Fibroblast of lung (primary cell): ENCODE results near the gene GRIK4. TPM values are rescaled to one million over a fixed set of nuclear protein-coding genes. Genes with fewer than 3 reads are reported as not detected.

ENCODE experiments used
- DNase-seq, 2 donors: peaks; one replicate each; pipeline versions ENCODE4 v3.0.0 to v3.0.0-alpha.2; 2010; ENCODE audit warnings: low read depth in 2 of 2
- H2AFZ ChIP-seq: 2 replicates; pipeline ENCODE4 v1.5.1; 2012; ENCODE audit warnings: low read length, control low read depth, inconsistent platforms
- H3K27ac ChIP-seq: 2 replicates; pipeline ENCODE4 v1.5.1; 2011; ENCODE audit warnings: low read length, control low read depth; ENCODE audit not compliant: insufficient read depth
- H3K27me3 ChIP-seq: 2 replicates; pipeline ENCODE4 v1.5.1; 2011; ENCODE audit warnings: mild to moderate bottlenecking, low read length; ENCODE audit not compliant: control insufficient read depth, insufficient read depth
- H3K36me3 ChIP-seq: 2 replicates; pipeline ENCODE4 v1.5.1; 2011; ENCODE audit warnings: low read length; ENCODE audit not compliant: control insufficient read depth, insufficient read depth
- H3K4me1 ChIP-seq: 2 replicates; pipeline ENCODE4 v1.5.1; 2011; ENCODE audit warnings: low read length; ENCODE audit not compliant: control insufficient read depth, insufficient read depth; ENCODE audit errors: extremely low read depth
- H3K4me2 ChIP-seq: 2 replicates; pipeline ENCODE4 v1.5.1; 2011; ENCODE audit warnings: low read length, control low read depth; ENCODE audit not compliant: insufficient read depth; ENCODE audit errors: extremely low read depth
- H3K4me3 ChIP-seq, 4 experiments: fragments of 200-600 bp in 1 of 4; sonication (generic) in 1 of 4; replicated peaks in 1 of 4; 2 replicates each; pipeline ENCODE4 v1.5.1; 2011 to 2016; ENCODE audit warnings: low read length in 4 of 4, low read depth in 3 of 4, mild to moderate bottlenecking in 3 of 4, control low read depth in 2 of 4, inconsistent platforms in 1 of 4, mixed read lengths in 1 of 4; ENCODE audit not compliant: insufficient read depth in 1 of 4; ENCODE audit errors: control extremely low read depth in 1 of 4
- H3K79me2 ChIP-seq: 2 replicates; pipeline ENCODE4 v1.5.1; 2012; ENCODE audit warnings: mild to moderate bottlenecking, low read length, inconsistent platforms; ENCODE audit not compliant: control insufficient read depth, insufficient read depth
- H3K9ac ChIP-seq: 2 replicates; pipeline ENCODE4 v1.5.1; 2011; ENCODE audit warnings: mild to moderate bottlenecking, low read length, control low read depth; ENCODE audit not compliant: insufficient read depth
- H3K9me3 ChIP-seq: 2 replicates; pipeline ENCODE4 v1.5.1; 2012; ENCODE audit warnings: low read depth, low read length; ENCODE audit not compliant: control insufficient read depth, insufficient read depth
- H4K20me1 ChIP-seq: 2 replicates; pipeline ENCODE4 v1.5.1; 2011; ENCODE audit warnings: low read length; ENCODE audit not compliant: control insufficient read depth, insufficient read depth; ENCODE audit errors: extremely low read depth
- EZH2 ChIP-seq: IDR thresholded peaks from 2 replicates; pipeline ENCODE4 v1.5.1; 2012; ENCODE audit warnings: low read length, control low read depth, mild to moderate bottlenecking; ENCODE audit errors: missing control alignments
- polyA plus RNA-seq, 2 donors: library from polyadenylated mRNA; depleted of rRNA in 1 of 2; stranded (reverse) in 1 of 2; unstranded in 1 of 2; fragments of >200 nt; gene quantifications; 2 replicates each; pipeline ENCODE4 v1.2.1, GENCODE V29; 2011 to 2012; ENCODE audit warnings: missing spikeins in 1 of 2
- total RNA-seq: library from RNA; depleted of rRNA; stranded (reverse); fragments of >200 nt; gene quantifications from 2 replicates; pipeline ENCODE4 v1.2.1, GENCODE V29; 2014
- TF ChIP-seq, protein P1 (sequence below), 2 donors: IDR thresholded peaks in 1 of 2; conservative IDR thresholded peaks in 1 of 2; 1 replicate in 1 of 2; 2 replicates in 1 of 2; pipeline ENCODE4 v1.5.1; 2011 to 2012; ENCODE audit warnings: low read length in 2 of 2, control low read depth in 1 of 2, inconsistent platforms in 1 of 2, low read depth in 1 of 2, mild to moderate bottlenecking in 1 of 2

The GRIK4 gene
- total and polyA plus RNA-seq, 2 donors (not counting 1 experiment from before 2014, with no cell fraction given): 0.17 to 1.5 TPM

DNA sequence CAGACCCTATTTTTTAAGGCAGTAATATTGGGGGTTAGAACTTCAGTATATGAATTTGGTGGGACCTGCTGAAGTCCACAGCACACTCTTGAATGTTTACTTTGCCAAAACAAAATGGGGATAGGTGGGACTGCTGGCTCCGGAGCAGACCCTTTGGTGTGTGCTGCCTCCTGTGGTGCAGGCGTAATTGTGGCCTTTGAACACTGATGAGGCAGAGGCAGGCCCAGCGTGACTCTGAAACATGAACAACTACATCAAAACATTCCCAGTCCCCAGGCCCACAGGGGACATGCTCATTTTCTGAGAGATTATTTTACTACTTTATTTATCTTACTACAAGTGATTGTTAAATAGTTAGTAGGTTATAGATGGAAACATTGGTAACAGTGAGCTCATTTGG is 287.3 kb downstream of the GRIK4 start:
- Histone ChIP-seq H4K20me1 (no peaks in the 10 kb centered on the region), H3K36me3 (no peaks in the 10 kb centered on the region), H3K4me1 (no peaks in the 10 kb centered on the region), H3K4me2 (no peak overlapping the region), H3K9me3 (no peaks in the 10 kb centered on the region), H2AFZ (no peak overlapping the region), H3K4me3 (no peak overlapping the region), H3K79me2 (no peaks in the 10 kb centered on the region), H3K27ac (no peak overlapping the region), H3K9ac (no peak overlapping the region), H3K27me3 (no peaks in the 10 kb centered on the region)
- no peak for DNase-seq
- TF ChIP-seq, protein P1, sequence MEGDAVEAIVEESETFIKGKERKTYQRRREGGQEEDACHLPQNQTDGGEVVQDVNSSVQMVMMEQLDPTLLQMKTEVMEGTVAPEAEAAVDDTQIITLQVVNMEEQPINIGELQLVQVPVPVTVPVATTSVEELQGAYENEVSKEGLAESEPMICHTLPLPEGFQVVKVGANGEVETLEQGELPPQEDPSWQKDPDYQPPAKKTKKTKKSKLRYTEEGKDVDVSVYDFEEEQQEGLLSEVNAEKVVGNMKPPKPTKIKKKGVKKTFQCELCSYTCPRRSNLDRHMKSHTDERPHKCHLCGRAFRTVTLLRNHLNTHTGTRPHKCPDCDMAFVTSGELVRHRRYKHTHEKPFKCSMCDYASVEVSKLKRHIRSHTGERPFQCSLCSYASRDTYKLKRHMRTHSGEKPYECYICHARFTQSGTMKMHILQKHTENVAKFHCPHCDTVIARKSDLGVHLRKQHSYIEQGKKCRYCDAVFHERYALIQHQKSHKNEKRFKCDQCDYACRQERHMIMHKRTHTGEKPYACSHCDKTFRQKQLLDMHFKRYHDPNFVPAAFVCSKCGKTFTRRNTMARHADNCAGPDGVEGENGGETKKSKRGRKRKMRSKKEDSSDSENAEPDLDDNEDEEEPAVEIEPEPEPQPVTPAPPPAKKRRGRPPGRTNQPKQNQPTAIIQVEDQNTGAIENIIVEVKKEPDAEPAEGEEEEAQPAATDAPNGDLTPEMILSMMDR (conservative IDR thresholded peaks at IDR 0.05 in 1 of 2, IDR thresholded peaks at IDR 0.05 in 1 of 2; ENCODE audit: low read depth in 1 of 2, low read length in 2 of 2): no peak
- no peak for TF ChIP-seq EZH2

DNA sequence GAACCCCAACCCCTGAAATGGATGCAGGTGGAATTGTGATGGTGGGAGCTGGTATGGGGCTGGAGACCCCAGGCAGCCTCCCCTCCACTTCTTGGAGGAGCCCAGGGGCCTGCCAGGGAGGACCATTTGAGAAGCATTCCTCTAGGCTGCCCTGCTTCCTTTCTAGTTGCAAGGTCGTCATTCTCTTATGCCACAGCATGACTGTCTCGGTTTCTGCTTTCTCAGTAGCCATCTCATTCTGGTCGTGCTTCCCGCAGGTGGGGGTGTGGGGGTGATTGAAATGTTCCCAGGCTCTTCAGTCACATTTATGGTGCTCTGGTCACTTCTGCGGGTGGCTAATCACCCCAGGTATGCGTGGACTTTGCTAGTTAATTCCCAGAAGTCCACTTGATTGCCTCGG is 288.7 kb downstream of the GRIK4 start:
- Histone ChIP-seq H3K27ac (no peak overlapping the region), H4K20me1 (no peaks in the 10 kb centered on the region), H3K27me3 (no peaks in the 10 kb centered on the region), H3K4me3 (no peak overlapping the region), H3K4me2 (no peak overlapping the region), H3K79me2 (no peaks in the 10 kb centered on the region), H3K9ac (no peak overlapping the region), H3K9me3 (no peaks in the 10 kb centered on the region), H3K4me1 (no peaks in the 10 kb centered on the region), H3K36me3 (no peaks in the 10 kb centered on the region), H2AFZ (no peak overlapping the region)
- TF ChIP-seq, protein P1 (conservative IDR thresholded peaks at IDR 0.05 in 1 of 2, IDR thresholded peaks at IDR 0.05 in 1 of 2; ENCODE audit: low read depth in 1 of 2, low read length in 2 of 2): no peak
- no peak for TF ChIP-seq EZH2
- no peak for DNase-seq

DNA sequence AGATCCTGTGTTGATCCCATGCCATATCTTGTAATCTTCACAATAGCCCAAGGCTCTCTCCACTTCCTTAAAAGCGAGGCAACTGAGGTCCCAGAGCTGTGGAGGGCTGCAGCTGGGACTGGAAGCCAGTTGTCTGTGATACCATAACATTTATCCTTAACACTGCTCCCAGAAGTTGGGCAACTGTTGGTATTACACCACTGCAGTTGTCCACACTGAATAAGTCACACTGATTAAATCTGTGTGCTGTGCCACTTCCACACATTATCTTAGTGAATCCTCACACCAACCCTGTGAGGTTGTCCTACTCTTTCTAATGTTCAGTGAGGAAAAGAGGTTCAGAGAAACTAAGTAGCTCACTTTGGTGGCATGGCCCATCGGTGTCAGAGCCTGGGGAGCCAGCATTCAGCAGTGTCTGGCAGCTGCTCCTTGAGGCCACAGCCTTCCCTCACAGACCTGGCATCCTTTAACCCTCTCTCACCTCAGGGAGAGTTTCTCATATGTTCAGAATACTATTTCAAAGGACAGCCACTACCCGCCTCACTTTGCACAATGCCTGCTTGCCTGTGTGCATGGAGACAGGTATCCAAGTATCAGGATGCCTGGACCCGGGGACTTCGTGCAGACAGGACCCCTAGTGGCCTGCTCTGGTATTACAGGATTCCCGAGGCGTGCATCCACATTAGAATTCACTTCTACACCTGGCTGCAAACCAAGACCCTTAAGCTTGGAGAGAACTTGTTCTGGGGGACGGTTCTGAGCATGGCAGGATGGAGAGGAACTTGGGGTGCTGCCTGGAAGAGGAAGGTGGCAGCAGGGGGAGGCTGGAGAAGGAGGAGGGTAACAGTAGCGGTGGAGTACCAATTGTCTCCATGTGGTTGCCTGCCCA is 290.5 kb downstream of the GRIK4 start:
- H3K4me2 ChIP-seq: no peak overlapping the region

More for the DNA sequence above, 290.5 kb downstream of the GRIK4 start:
- no peaks in the 10 kb centered on the region for H3K4me1 ChIP-seq
- no peak for TF ChIP-seq EZH2
- TF ChIP-seq, protein P1 (conservative IDR thresholded peaks at IDR 0.05 in 1 of 2, IDR thresholded peaks at IDR 0.05 in 1 of 2; ENCODE audit: low read depth in 1 of 2, low read length in 2 of 2): peak; percentile 92 to 95
- no peaks in the 10 kb centered on the region for H4K20me1 ChIP-seq
- no peak overlapping the region for H3K4me3 ChIP-seq
- DNase-seq: peak; percentile 45 to 64
- H3K27ac ChIP-seq: no peak overlapping the region
- H3K9me3 ChIP-seq: no peaks in the 10 kb centered on the region
- H3K9ac ChIP-seq: no peak overlapping the region
- H3K27me3 ChIP-seq: no peaks in the 10 kb centered on the region
- no peaks in the 10 kb centered on the region for H3K36me3 ChIP-seq
- H2AFZ ChIP-seq: no peak overlapping the region
- H3K79me2 ChIP-seq: no peaks in the 10 kb centered on the region
